ENCODE data around the gene PCSK2.
A peak's percentile ranks its signal among the peaks of the same experiment; 100 is the strongest.

PCSK2 gene

GRCh38 chr20:17513939-17514338 is 287.1 kb downstream of the PCSK2 start:
- no peak for DNase-seq

- DNase-seq = no peak
Measured at GRCh38 chr20:17515053-17515452, 288.2 kb downstream of the PCSK2 start.

- DNase-seq = no peak
Measured at GRCh38 chr20:17518339-17519052, 291.7 kb downstream of the PCSK2 start.

- no peak for DNase-seq
Measured at GRCh38 chr20:17519606-17520285, 292.9 kb downstream of the PCSK2 start.

GRCh38 chr20:17520583-17520982 is 293.7 kb downstream of the PCSK2 start:
- DNase-seq = no peak

- no peak for DNase-seq
Measured at GRCh38 chr20:17522528-17522927, 295.7 kb downstream of the PCSK2 start.

- DNase-seq = no peak
Measured at GRCh38 chr20:17523326-17523725, 296.5 kb downstream of the PCSK2 start.

- DNase-seq = no peak
Measured at GRCh38 chr20:17524560-17524959, 297.7 kb downstream of the PCSK2 start.

- DNase-seq = no peak
Measured at GRCh38 chr20:17525132-17525531, 298.3 kb downstream of the PCSK2 start.

GRCh38 chr20:17525650-17526049 is 298.8 kb downstream of the PCSK2 start:
- peak; percentile 42 for DNase-seq

GRCh38 chr20:17529586-17529985 is 302.7 kb downstream of the PCSK2 start:
- DNase-seq = no peak

- no peak for DNase-seq
Measured at GRCh38 chr20:17530153-17530552, 303.3 kb downstream of the PCSK2 start.

- DNase-seq = peak; percentile 70
Measured at GRCh38 chr20:17530716-17531664, 304.1 kb downstream of the PCSK2 start, which contains the start of gene BFSP1. Gene BFSP1, minus strand, starts transcription at chr20:17531379. Its CDS starts 50 bp downstream, at chr20:17531329.

- DNase-seq = no peak
Measured at GRCh38 chr20:17531665-17532025, 304.8 kb downstream of the PCSK2 start.

- DNase-seq = peak; percentile 56
Measured at GRCh38 chr20:17533396-17533795, 306.6 kb downstream of the PCSK2 start.

- DNase-seq = no peak
Measured at GRCh38 chr20:17534077-17534476, 307.2 kb downstream of the PCSK2 start.
